Measurements from ENCODE around the gene SLC6A13.

Gene SLC6A13

GRCh38 chr12:254039-254438 is 8.6 kb downstream of the SLC6A13 start:
- no peak overlapping the region for H3K4me3 ChIP-seq (ENCODE audit: low read depth, low read length)
- TF ChIP-seq CTCF (conservative IDR thresholded peaks at IDR 0.05; ENCODE audit: low read depth, low read length), result no peak
- no peak for DNase-seq (ENCODE audit: low read depth)

- no peak overlapping the region for H3K4me3 ChIP-seq (ENCODE audit: low read depth, low read length)
- no peak for DNase-seq (ENCODE audit: low read depth)
- no peak for TF ChIP-seq CTCF (conservative IDR thresholded peaks at IDR 0.05; ENCODE audit: low read depth, low read length)
Observed at GRCh38 chr12:253116-253831, 9.4 kb downstream of the SLC6A13 start.

- H3K4me3 ChIP-seq (ENCODE audit: low read depth, low read length), result no peak overlapping the region
- no peak for TF ChIP-seq CTCF (conservative IDR thresholded peaks at IDR 0.05; ENCODE audit: low read depth, low read length)
- DNase-seq (ENCODE audit: low read depth), result no peak
Observed at GRCh38 chr12:252636-253035, 10.0 kb downstream of the SLC6A13 start.

- H3K4me3 ChIP-seq (ENCODE audit: low read depth, low read length), result no peak overlapping the region
- TF ChIP-seq CTCF (conservative IDR thresholded peaks at IDR 0.05; ENCODE audit: low read depth, low read length), result no peak
- no peak for DNase-seq (ENCODE audit: low read depth)
Observed at GRCh38 chr12:247271-247670, 15.4 kb downstream of the SLC6A13 start.

- no peak for TF ChIP-seq CTCF (conservative IDR thresholded peaks at IDR 0.05; ENCODE audit: low read depth, low read length)
- no peak for DNase-seq (ENCODE audit: low read depth)
- no peak overlapping the region for H3K4me3 ChIP-seq (ENCODE audit: low read depth, low read length)
Observed at GRCh38 chr12:243381-243780, 19.3 kb downstream of the SLC6A13 start.

GRCh38 chr12:242496-242895 is 20.1 kb downstream of the SLC6A13 start:
- no peak for TF ChIP-seq CTCF (conservative IDR thresholded peaks at IDR 0.05; ENCODE audit: low read depth, low read length)
- DNase-seq (ENCODE audit: low read depth), result no peak
- H3K4me3 ChIP-seq (ENCODE audit: low read depth, low read length), result no peak overlapping the region

GRCh38 chr12:241266-241665 is 21.4 kb downstream of the SLC6A13 start:
- no peak overlapping the region for H3K4me3 ChIP-seq (ENCODE audit: low read depth, low read length)
- no peak for DNase-seq (ENCODE audit: low read depth)
- TF ChIP-seq CTCF (conservative IDR thresholded peaks at IDR 0.05; ENCODE audit: low read depth, low read length), result no peak
